Fibroblast of lung (primary cell): ENCODE measurements around the gene KIF13A. TPM values are rescaled to one million over a fixed set of nuclear protein-coding genes. Genes with fewer than 3 reads are reported as not detected.

Source experiments
- DNase-seq, 2 donors: peaks; one replicate each; pipeline versions ENCODE4 v3.0.0 to v3.0.0-alpha.2; 2010; ENCODE audit warnings: low read depth in 2 of 2
- H2AFZ ChIP-seq: 2 replicates; pipeline ENCODE4 v1.5.1; 2012; ENCODE audit warnings: low read length, control low read depth, inconsistent platforms
- H3K27ac ChIP-seq: 2 replicates; pipeline ENCODE4 v1.5.1; 2011; ENCODE audit warnings: low read length, control low read depth; ENCODE audit not compliant: insufficient read depth
- H3K27me3 ChIP-seq: 2 replicates; pipeline ENCODE4 v1.5.1; 2011; ENCODE audit warnings: mild to moderate bottlenecking, low read length; ENCODE audit not compliant: control insufficient read depth, insufficient read depth
- H3K36me3 ChIP-seq: 2 replicates; pipeline ENCODE4 v1.5.1; 2011; ENCODE audit warnings: low read length; ENCODE audit not compliant: control insufficient read depth, insufficient read depth
- H3K4me1 ChIP-seq: 2 replicates; pipeline ENCODE4 v1.5.1; 2011; ENCODE audit warnings: low read length; ENCODE audit not compliant: control insufficient read depth, insufficient read depth; ENCODE audit errors: extremely low read depth
- H3K4me2 ChIP-seq: 2 replicates; pipeline ENCODE4 v1.5.1; 2011; ENCODE audit warnings: low read length, control low read depth; ENCODE audit not compliant: insufficient read depth; ENCODE audit errors: extremely low read depth
- H3K4me3 ChIP-seq, 4 experiments: fragments of 200-600 bp in 1 of 4; sonication (generic) in 1 of 4; replicated peaks in 1 of 4; 2 replicates each; pipeline ENCODE4 v1.5.1; 2011 to 2016; ENCODE audit warnings: low read length in 4 of 4, low read depth in 3 of 4, mild to moderate bottlenecking in 3 of 4, control low read depth in 2 of 4, inconsistent platforms in 1 of 4, mixed read lengths in 1 of 4; ENCODE audit not compliant: insufficient read depth in 1 of 4; ENCODE audit errors: control extremely low read depth in 1 of 4
- H3K79me2 ChIP-seq: 2 replicates; pipeline ENCODE4 v1.5.1; 2012; ENCODE audit warnings: mild to moderate bottlenecking, low read length, inconsistent platforms; ENCODE audit not compliant: control insufficient read depth, insufficient read depth
- H3K9ac ChIP-seq: 2 replicates; pipeline ENCODE4 v1.5.1; 2011; ENCODE audit warnings: mild to moderate bottlenecking, low read length, control low read depth; ENCODE audit not compliant: insufficient read depth
- H3K9me3 ChIP-seq: 2 replicates; pipeline ENCODE4 v1.5.1; 2012; ENCODE audit warnings: low read depth, low read length; ENCODE audit not compliant: control insufficient read depth, insufficient read depth
- H4K20me1 ChIP-seq: 2 replicates; pipeline ENCODE4 v1.5.1; 2011; ENCODE audit warnings: low read length; ENCODE audit not compliant: control insufficient read depth, insufficient read depth; ENCODE audit errors: extremely low read depth
- CTCF ChIP-seq, 2 donors: IDR thresholded peaks in 1 of 2; conservative IDR thresholded peaks in 1 of 2; 1 replicate in 1 of 2; 2 replicates in 1 of 2; pipeline ENCODE4 v1.5.1; 2011 to 2012; ENCODE audit warnings: low read length in 2 of 2, control low read depth in 1 of 2, inconsistent platforms in 1 of 2, low read depth in 1 of 2, mild to moderate bottlenecking in 1 of 2
- EZH2 ChIP-seq: IDR thresholded peaks from 2 replicates; pipeline ENCODE4 v1.5.1; 2012; ENCODE audit warnings: low read length, control low read depth, mild to moderate bottlenecking; ENCODE audit errors: missing control alignments
- polyA plus RNA-seq, 2 donors: library from polyadenylated mRNA; depleted of rRNA in 1 of 2; stranded (reverse) in 1 of 2; unstranded in 1 of 2; fragments of >200 nt; gene quantifications; 2 replicates each; pipeline ENCODE4 v1.2.1, GENCODE V29; 2011 to 2012; ENCODE audit warnings: missing spikeins in 1 of 2
- total RNA-seq: library from RNA; depleted of rRNA; stranded (reverse); fragments of >200 nt; gene quantifications from 2 replicates; pipeline ENCODE4 v1.2.1, GENCODE V29; 2014

KIF13A gene
- total and polyA plus RNA-seq, 2 donors (not counting 1 experiment from before 2014, with no cell fraction given) = 52.3 to 114 TPM

- TF ChIP-seq CTCF (conservative IDR thresholded peaks at IDR 0.05 in 1 of 2, IDR thresholded peaks at IDR 0.05 in 1 of 2; ENCODE audit: low read depth in 1 of 2, low read length in 2 of 2) (no peak), EZH2 (no peak)
- DNase-seq = peak in 1 of 2 donors; percentile 78
- Histone ChIP-seq H3K27me3 (no peaks in the 10 kb centered on the region), H3K4me2 (no peak overlapping the region), H4K20me1 (no peaks in the 10 kb centered on the region), H3K9me3 (no peaks in the 10 kb centered on the region), H3K4me1 (peaks cover 31% of the 10 kb centered on the region), H2AFZ (no peak overlapping the region), H3K36me3 (no peaks in the 10 kb centered on the region), H3K79me2 (peaks cover 3% of the 10 kb centered on the region), H3K4me3 (no peak overlapping the region), H3K9ac (no peak overlapping the region), H3K27ac (peak overlapping the region; percentile 49)
These were observed 118.3 kb downstream of the KIF13A start for GRCh38 chr6:17869010-17869752.

- Histone ChIP-seq H3K4me3 (no peak overlapping the region), H3K27ac (no peak overlapping the region), H3K9ac (no peak overlapping the region), H2AFZ (no peak overlapping the region), H3K4me2 (peak overlapping the region; percentile 62), H3K36me3 (no peaks in the 10 kb centered on the region), H4K20me1 (no peaks in the 10 kb centered on the region), H3K4me1 (peaks cover 42% of the 10 kb centered on the region), H3K27me3 (no peaks in the 10 kb centered on the region), H3K79me2 (peaks cover 8% of the 10 kb centered on the region), H3K9me3 (no peaks in the 10 kb centered on the region)
- DNase-seq = peak; percentile 73 to 87
- TF ChIP-seq CTCF (conservative IDR thresholded peaks at IDR 0.05 in 1 of 2, IDR thresholded peaks at IDR 0.05 in 1 of 2; ENCODE audit: low read depth in 1 of 2, low read length in 2 of 2) (no peak), EZH2 (no peak)
These were observed 119.6 kb downstream of the KIF13A start for GRCh38 chr6:17867880-17868279.

- peaks cover 12% of the 10 kb centered on the region for H3K79me2 ChIP-seq
These were observed 120.5 kb downstream of the KIF13A start for GRCh38 chr6:17866876-17867444.

More at GRCh38 chr6:17866876-17867444, 120.5 kb downstream of the KIF13A start:
- Histone ChIP-seq H4K20me1 (no peaks in the 10 kb centered on the region), H3K4me1 (peaks cover 44% of the 10 kb centered on the region), H3K27ac (no peak overlapping the region), H3K27me3 (no peaks in the 10 kb centered on the region), H3K9me3 (no peaks in the 10 kb centered on the region), H3K36me3 (no peaks in the 10 kb centered on the region), H3K9ac (no peak overlapping the region), H2AFZ (no peak overlapping the region), H3K4me3 (no peak overlapping the region), H3K4me2 (no peak overlapping the region)
- no peak for TF ChIP-seq EZH2
- no peak for TF ChIP-seq CTCF (conservative IDR thresholded peaks at IDR 0.05 in 1 of 2, IDR thresholded peaks at IDR 0.05 in 1 of 2; ENCODE audit: low read depth in 1 of 2, low read length in 2 of 2)
- peak in 1 of 2 donors; percentile 32 for DNase-seq
